ENCODE measurements around the gene RTRAF.

- TF ChIP-seq CTCF (conservative IDR thresholded peaks at IDR 0.05; ENCODE audit: low read length) (no peak), EZH2phosphoT487 (IDR thresholded peaks at IDR 0.05; ENCODE audit: borderline replicate concordance, low read depth, low read length) (no peak)
Observed at GRCh38 chr14:52048641-52049204, 59.4 kb downstream of the RTRAF start.

Data from OCI-LY7 (cell line).